GM19463 (cell line): ENCODE results near the gene C1QL4.
A peak's percentile ranks its signal among the peaks of the same experiment; 100 is the strongest.
"Not testable (repeated sequence)": the region's sequence is repeated elsewhere in the genome, so short reads cannot be mapped to it uniquely, and the experiment has no call there.

Experiments
- ATAC-seq: cut with Tn5 transposase; IDR thresholded peaks from one replicate; pipeline ENCODE4 v1.9.1; 2021; ENCODE audit warnings: mild to moderate bottlenecking, moderate library complexity; ENCODE audit not compliant: unreplicated experiment

The C1QL4 gene

DNA sequence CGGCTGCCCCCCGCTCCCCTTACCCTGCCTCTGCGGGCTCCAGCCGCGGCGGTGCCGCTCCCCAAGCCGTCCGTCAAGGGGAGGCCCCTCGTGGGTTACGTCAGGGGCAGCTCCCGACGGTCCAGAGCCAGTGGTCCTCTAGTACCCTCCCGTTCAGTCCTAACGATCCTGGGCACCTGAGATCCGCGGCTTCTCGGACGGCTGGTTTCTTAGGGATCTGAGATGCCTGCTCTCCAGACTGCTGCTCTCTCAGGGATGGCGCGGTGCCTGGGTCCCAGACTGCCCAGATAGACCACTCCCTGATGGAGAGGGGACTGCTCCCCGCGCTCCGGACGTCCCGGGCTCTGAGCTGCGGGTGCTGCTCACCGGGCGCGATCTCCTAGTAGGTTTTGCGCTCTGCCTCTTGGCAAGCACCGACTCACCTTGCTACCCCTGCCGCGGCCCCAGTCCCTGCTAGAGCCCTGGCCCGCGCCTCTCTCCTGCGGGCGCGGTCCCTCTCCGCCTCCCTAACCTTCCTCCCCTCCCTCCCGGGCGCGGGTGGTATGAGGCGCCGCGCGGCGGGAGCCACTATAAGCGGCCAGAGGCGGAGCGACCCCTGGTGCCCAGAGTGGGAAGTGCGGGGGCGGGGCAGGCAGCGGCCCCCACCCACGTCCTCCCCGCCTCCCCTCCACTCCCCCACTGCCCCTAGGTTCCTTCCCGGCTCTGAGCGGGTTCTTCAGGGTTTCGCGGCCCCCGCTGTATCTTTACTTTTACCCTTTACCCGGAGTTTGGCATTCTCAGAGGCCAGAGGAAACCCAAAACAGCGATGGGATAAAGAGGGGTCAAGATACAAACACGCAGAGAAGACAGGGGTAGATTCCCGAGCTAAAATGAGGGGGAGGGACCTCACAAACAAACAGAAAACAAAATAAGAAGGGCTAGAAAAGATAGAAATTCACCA is at the start of gene C1QL4:
TSS of gene C1QL4 (minus strand) at position 544 of the 940 bp plus-strand sequence. CDS start 711 bp downstream, outside the sequence.
- peak; percentile 77 for ATAC-seq

DNA sequence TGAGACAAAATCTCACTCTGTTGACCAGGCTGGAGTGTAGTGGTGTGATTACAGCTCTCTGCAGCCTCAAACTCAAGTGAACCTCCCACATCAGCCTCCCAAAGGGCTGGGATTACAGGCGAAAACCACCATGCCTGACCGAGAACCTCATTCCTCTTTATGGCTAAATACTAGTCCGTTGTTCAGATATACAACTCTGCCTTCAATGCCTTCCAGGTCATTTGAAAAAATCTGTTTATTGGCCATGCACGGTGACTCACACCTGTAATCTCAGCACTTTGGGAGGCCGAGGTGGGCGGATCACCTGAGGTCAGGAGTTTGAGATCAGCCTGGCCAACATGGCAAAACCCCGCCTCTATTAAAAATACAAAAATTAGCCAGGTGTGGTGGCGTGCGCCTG is 43.2 kb upstream of the C1QL4 start:
- not testable (repeated sequence) for ATAC-seq

- no peak for ATAC-seq
Observed at GRCh38 chr12:49377386-49377785, 40.4 kb upstream of the C1QL4 start.

- peak; percentile 77 for ATAC-seq
Observed at GRCh38 chr12:49375406-49375805, 38.4 kb upstream of the C1QL4 start.

DNA sequence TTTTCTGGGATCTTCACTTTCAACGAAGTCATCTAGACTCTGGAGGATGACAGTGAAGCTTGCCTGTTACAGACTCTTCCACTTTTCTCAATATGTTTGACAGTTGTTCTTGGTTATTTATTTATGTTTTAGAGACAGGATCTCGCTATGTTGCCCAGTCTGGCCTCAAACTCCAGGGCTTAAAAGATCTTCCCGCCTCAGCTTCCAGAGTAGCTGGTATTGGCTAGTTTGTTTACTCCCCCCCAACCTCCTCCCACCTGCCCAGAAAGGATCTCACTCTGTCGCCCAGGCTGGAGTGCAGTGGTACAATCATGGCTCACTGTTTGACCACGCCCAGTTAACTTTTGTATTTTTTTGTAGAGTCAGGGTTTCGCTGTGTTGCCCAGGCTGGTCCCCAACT is 33.6 kb upstream of the C1QL4 start:
- ATAC-seq, result no peak

GRCh38 chr12:49369411-49370145 is 32.6 kb upstream of the C1QL4 start:
- peak; percentile 38 for ATAC-seq

DNA sequence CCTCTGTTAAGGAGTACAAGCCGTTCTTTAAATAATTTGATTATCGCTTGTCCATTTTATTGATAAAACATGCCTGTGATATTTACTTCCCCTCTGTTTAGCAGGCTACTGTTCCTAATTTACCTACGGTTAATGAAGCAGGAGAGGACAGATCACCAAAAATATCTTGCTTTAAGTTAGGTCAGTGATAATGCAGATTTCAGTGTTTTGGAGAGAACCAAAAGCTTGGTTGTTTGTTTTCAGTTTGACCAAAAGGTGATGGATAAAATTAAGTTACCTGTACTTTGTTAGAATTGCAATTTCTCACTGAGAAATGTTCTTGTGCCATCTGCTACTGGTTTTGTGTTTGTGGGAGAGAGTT is 31.2 kb upstream of the C1QL4 start:
- ATAC-seq, result no peak

DNA sequence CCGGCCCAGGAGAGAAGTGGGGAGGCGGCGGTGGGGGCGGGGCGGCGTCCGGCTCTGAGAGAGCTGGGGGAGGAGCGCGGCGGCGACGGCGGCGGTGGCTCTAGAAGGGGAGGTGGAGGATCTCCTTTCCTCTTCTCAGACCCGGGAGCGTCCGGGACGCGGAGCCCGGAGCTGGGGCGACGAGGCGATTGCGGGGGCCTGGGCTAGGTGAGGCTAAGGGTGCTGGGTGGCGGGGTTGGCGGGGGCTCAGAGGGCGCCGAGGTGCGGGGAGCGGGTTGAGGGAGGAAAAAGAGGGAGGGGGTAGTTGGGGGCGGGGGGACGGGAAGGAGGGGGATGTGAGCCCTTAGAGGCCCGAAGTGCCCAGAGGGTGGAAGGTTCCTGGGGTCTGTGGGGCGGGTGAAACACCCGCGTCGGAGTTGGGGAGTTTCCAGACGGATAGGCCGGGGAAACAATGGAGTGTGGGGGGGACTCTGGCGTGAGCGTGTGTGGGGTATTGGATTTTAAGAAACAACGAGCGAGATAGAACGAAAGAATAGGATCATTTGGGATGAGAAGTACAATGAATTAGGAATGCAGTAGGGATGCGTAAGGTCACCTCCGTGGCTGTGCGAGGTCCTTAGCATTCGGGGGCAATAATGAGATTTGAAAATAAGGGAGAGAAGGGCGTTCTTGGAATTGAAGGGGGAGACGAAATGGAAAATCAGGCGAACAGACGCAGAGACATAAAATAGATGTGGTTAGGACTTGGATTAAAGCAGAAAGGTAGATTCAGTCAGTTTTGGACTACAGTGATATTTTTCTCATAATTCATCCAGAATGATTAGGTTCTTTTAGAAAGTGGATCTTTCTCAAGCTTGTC is 30.6 kb upstream of the C1QL4 start, which contains the start of gene SPATS2:
TSS of gene SPATS2 (plus strand) at position 82 of the 859 bp plus-strand sequence. CDS start 93,551 bp downstream, outside the sequence.
- no peak for ATAC-seq

GRCh38 chr12:49366652-49367380 is 29.8 kb upstream of the C1QL4 start:
- ATAC-seq, result peak; percentile 75

DNA sequence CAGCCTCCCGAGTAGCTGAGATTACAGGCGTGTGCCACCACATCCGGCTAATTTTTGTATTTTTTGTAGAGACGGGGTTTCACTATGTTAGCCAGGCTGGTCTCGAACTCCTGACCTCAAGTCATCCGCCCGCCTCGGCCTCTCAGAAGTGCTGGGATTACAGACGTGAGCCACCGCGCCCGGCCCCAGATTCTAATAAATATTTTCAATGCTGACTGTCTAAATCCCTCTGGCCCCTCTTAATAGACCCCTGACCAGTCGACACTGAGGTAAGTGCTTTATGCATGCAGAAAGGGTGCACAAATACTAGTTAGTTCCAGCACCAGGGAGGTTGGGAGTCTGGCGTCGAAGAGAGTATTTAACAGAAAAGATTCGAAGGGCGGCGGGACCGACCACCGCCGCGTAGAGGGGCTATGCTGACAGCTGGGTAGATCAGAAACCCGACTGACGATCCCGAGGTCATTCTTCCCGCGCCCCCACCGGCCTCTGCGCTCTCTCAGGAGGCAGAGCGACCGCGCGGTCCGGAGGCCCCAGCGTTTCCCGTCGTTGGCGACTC is 29.2 kb upstream of the C1QL4 start:
- peak; percentile 3 for ATAC-seq

GRCh38 chr12:49365542-49365941 is 28.6 kb upstream of the C1QL4 start:
- ATAC-seq, result no peak

- ATAC-seq, result no peak
Observed at GRCh38 chr12:49364989-49365388, 28.0 kb upstream of the C1QL4 start.

DNA sequence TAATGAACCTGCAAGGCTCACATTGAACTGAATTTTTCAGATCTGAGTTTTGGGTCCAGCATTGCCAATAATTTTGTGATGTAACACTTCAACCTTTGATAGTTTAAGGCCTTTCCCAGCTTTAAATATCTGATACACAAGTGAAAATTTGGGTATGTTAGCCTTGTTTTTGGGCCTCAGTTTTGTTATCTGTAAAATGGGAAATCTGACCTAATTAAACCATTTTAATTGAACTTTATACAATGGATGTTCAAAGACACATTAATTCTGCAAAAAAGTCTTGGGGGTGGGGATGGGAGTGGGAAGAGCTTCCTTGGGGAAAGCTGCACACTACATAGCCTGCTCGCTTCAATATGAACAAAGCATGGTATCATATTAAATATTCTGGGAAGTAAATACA is 25.1 kb upstream of the C1QL4 start:
- no peak for ATAC-seq

DNA sequence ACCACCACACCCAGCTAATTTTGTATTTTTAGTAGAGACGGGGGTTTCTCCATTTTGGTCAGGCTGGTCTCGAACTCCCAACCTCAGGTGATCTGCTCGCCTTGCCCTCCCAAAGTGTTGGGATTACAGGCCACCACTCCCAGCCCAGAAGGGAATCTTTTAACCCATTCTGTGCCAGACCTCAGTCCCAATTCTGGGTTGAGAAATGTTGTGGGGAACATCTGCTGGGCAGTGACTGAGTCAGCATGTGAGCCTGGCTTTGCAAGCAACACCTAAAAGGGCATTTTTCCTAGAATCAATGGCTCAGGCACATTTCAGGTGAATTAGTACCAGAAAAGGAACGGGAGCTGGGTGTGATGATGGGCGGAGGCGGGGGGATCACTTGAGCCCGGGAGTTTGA is 22.7 kb upstream of the C1QL4 start:
- no peak for ATAC-seq

GRCh38 chr12:49358483-49359141 is 21.6 kb upstream of the C1QL4 start:
- no peak for ATAC-seq

DNA sequence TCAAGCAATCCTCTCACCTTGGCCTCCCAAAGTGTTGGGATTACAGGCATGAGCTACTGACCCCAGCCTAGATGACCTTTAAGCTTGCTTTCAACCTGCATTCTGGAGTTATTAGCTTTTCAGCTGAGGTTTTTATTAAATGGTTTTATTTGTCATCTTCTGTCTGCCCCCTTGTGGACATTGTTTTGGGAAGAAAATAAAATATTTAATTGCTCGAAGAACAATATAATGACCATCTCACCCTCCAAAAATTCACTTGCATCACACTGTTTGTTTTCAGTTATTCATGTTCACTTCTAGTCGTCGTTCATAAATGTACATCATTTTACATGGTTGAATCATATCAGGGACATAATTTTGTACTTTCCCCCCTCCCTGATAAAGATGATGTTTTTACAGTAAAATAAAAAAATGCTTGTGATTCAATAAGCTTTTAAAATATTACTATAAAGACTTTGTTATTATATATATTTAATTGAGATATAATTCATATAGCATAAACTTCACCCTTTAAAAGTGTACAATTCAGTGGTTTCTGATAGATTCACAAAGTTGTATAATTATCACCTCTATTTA is 20.2 kb upstream of the C1QL4 start:
- no peak for ATAC-seq

DNA sequence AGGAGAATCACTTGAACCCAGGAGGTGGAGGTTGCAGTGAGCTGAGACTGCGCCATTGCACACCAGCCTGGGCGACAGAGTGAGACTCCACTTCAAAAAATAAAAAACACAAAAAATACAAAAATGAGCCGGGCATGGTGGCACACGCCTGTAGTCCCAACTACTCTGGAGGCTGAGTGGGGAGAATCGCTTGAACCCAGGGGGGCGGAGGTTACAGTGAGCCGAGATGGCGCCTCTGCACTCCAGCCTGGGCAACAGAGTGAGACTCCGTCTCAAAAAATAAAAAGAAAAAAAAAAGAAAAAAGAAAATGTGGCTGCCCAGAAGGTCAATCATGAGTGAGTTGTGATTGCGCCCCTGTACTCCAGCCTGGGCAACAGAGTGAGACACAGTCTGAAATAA is 18.9 kb upstream of the C1QL4 start:
- no peak for ATAC-seq

DNA sequence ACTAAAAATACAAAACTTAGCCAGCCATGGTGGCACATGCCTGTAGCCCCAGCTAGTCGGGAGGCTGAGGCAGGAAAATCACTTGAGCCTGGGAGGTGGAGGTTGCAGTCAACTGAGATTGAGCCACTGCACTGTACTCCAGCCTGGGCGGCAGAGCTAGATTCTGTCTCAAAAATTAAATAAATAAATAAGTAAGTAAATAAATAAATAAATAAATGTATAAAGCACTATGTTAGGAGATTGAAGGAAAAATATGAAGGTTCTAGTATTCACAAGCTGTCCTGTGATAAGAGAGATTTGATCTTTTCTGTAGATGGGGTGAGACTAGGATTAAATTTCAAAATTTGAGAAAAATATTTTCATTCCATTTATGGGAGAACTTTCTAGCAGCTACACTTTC is 15.4 kb upstream of the C1QL4 start:
- ATAC-seq, result no peak

GRCh38 chr12:49349266-49349665 is 12.3 kb upstream of the C1QL4 start:
- ATAC-seq, result no peak
